HCT116 (cell line): Measurements from ENCODE around the gene NOXO1.

Experiments
- ATF3 ChIP-seq: IDR thresholded peaks from 2 replicates; pipeline ENCODE4 v1.6.1; 2012
- CEBPB ChIP-seq: IDR thresholded peaks from 2 replicates; pipeline ENCODE4 v1.6.1; 2012; ENCODE audit warnings: low read depth
- CTCF ChIP-seq, 3 experiments: fragments of 200-600 bp in 1 of 3; sonication (generic) in 1 of 3; IDR thresholded peaks in 2 of 3; conservative IDR thresholded peaks in 1 of 3; 2 replicates each; pipeline ENCODE4 v1.5.1; 2012 to 2017; ENCODE audit warnings: low read depth in 2 of 3, low read length in 2 of 3, antibody characterized with exemption in 1 of 3, borderline replicate concordance in 1 of 3, control low read depth in 1 of 3, mild to moderate bottlenecking in 1 of 3, mixed read lengths in 1 of 3, mixed run types in 1 of 3, moderate library complexity in 1 of 3; ENCODE audit not compliant: insufficient read depth in 1 of 3
- EZH2 ChIP-seq: fragments of 200-600 bp; sonication (generic); IDR thresholded peaks from 2 replicates; pipeline ENCODE4 v1.6.1; 2017; ENCODE audit warnings: antibody characterized with exemption, mixed run types
- EZH2phosphoT487 ChIP-seq: fragments of 200-600 bp; IDR thresholded peaks from 2 replicates; pipeline ENCODE4 v1.6.1; 2018; ENCODE audit warnings: antibody characterized with exemption, borderline replicate concordance
- POLR2A ChIP-seq: IDR thresholded peaks from 2 replicates; pipeline ENCODE4 v1.7.0; 2011; ENCODE audit warnings: borderline replicate concordance; ENCODE audit not compliant: insufficient read depth, insufficient read length; ENCODE audit errors: extremely low read depth
- SP1 ChIP-seq: IDR thresholded peaks from 2 replicates; pipeline ENCODE4 v1.6.1; 2012; ENCODE audit warnings: low read depth
- ZFX ChIP-seq: fragments of 450-650 bp; IDR thresholded peaks from 2 replicates; pipeline ENCODE4 v1.6.1; 2017

- TF ChIP-seq POLR2A (no peak), EZH2 (no peak), ATF3 (no peak), CTCF (IDR thresholded peaks at IDR 0.05 in 2 of 3, conservative IDR thresholded peaks at IDR 0.05 in 1 of 3; ENCODE audit: borderline replicate concordance in 1 of 3, insufficient read depth in 1 of 3, low read depth in 2 of 3, low read length in 2 of 3) (no peak), ZFX (no peak), SP1 (no peak), CEBPB (no peak), EZH2phosphoT487 (no peak)
These were observed 40.8 kb downstream of the NOXO1 start for GRCh38 chr16:1940273-1941161.
